Bronchial epithelial cell (primary cell): ENCODE measurements around the gene COL20A1. TPM values are rescaled to one million over a fixed set of nuclear protein-coding genes. Genes with fewer than 3 reads are reported as not detected.

Experiments used
- DNase-seq: peaks from one replicate; pipeline ENCODE4 v3.0.0-alpha.2; 2010; ENCODE audit warnings: low read depth
- FAIRE-seq: peaks from 2 replicates; lab custom pipeline; 2011; peaks lifted over from hg19 to GRCh38; lab: Jason Lieb, UNC
- H3K27me3 ChIP-seq: 2 replicates; pipeline ENCODE4 v1.5.1; 2011; ENCODE audit warnings: low read length; ENCODE audit not compliant: control insufficient read depth, insufficient read depth
- H3K36me3 ChIP-seq: 2 replicates; pipeline ENCODE4 v1.5.1; 2011; ENCODE audit warnings: low read length; ENCODE audit not compliant: control insufficient read depth, insufficient read depth
- H3K4me3 ChIP-seq: 2 replicates; pipeline ENCODE4 v1.5.1; 2011; ENCODE audit warnings: mild to moderate bottlenecking, low read depth, low read length, control low read depth
- total RNA-seq: library from RNA; depleted of rRNA; stranded (reverse); fragments of >200 nt; gene quantifications from 2 replicates; pipeline ENCODE4 v1.2.1, GENCODE V29; 2014
- TF ChIP-seq, protein P1 (sequence below): IDR thresholded peaks from 2 replicates; pipeline ENCODE4 v1.5.1; 2011; ENCODE audit warnings: mild to moderate bottlenecking, moderate library complexity, low read length, control low read depth, inconsistent platforms; ENCODE audit not compliant: insufficient read depth, severe bottlenecking

COL20A1 gene
- total RNA-seq, 1 donor from 2014 or later = not detected

- H3K4me3 ChIP-seq = peak overlapping the region; percentile 72
- FAIRE-seq (no peak), DNase-seq (peak; percentile 43)
- H3K36me3 ChIP-seq = peaks cover 21% of the 10 kb centered on the region
- no peaks in the 10 kb centered on the region for H3K27me3 ChIP-seq
- TF ChIP-seq, protein P1, sequence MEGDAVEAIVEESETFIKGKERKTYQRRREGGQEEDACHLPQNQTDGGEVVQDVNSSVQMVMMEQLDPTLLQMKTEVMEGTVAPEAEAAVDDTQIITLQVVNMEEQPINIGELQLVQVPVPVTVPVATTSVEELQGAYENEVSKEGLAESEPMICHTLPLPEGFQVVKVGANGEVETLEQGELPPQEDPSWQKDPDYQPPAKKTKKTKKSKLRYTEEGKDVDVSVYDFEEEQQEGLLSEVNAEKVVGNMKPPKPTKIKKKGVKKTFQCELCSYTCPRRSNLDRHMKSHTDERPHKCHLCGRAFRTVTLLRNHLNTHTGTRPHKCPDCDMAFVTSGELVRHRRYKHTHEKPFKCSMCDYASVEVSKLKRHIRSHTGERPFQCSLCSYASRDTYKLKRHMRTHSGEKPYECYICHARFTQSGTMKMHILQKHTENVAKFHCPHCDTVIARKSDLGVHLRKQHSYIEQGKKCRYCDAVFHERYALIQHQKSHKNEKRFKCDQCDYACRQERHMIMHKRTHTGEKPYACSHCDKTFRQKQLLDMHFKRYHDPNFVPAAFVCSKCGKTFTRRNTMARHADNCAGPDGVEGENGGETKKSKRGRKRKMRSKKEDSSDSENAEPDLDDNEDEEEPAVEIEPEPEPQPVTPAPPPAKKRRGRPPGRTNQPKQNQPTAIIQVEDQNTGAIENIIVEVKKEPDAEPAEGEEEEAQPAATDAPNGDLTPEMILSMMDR = no peak
These were observed 19.2 kb upstream of the COL20A1 start for GRCh38 chr20:63273635-63274380.

DNA sequence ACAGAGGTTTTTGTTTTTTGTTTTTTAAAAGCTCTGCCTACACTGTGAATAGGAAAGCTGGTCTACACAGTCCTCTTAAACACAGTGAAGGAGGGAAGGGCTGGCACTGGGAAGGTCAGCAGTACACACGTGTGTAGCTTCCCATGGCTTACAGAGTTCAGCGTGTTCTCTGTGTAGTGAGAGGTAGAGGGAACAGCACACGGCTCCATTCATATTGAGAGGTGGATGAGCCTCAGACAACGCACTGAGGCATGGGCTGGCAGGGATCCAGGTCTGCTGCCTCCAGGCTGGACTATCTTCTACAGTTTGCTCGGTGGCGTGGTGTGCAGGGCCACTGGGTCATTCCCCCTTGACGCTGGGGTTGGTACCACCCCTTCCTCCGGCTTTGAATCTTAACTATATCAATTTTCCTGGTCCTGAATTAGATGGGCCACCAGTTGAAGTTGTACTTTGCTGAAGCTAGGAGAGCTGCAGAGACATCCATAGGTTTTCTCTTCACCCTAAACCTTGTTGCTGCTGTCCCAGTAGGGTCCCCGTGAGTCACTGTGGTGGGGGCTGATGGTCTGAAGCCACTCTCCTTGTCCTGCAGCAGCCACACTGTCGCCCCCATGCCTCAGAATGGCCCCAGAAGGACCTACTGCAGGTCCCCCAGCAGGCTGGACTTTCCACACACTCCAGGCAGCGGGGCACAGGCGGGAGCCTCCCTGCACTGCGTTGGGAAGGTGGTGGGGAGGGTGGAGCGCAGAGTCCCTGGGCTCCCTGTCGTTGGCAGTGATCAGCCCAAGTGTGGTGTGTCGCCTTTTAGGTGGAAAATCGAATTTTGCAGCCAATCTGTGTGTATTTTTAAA, 18.4 kb upstream of the COL20A1 start:
- TF ChIP-seq, protein P1 = no peak
- DNase-seq (no peak), FAIRE-seq (no peak)
- no peak overlapping the region for H3K4me3 ChIP-seq
- H3K36me3 ChIP-seq = peaks cover 24% of the 10 kb centered on the region
- no peaks in the 10 kb centered on the region for H3K27me3 ChIP-seq

GRCh38 chr20:63275825-63276224, 17.2 kb upstream of the COL20A1 start:
- no peak for FAIRE-seq
- TF ChIP-seq, protein P1 = no peak
- Histone ChIP-seq H3K27me3 (no peaks in the 10 kb centered on the region), H3K36me3 (peaks cover 27% of the 10 kb centered on the region), H3K4me3 (no peak overlapping the region)
- no peak for DNase-seq

DNA sequence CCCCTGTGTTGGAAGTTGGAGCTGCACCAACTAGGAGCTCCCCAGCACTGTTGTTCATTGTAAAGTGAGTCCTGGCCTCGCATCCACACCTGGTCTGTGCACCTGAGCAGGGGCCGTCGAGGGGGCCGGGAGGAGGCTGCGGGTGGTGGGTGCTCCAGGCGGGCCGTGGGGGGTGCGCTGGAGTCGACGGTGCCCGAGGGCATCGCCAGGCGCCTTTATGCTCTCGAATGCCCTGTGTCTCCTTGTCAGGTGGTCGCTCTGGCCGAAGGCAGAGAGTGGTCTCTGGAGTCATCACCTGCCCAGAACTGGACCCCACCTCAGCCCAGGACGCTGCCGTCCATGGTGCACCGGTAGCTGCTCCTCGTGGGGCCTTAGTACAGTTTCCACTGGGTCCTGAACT, 16.0 kb upstream of the COL20A1 start:
- H3K4me3 ChIP-seq = no peak overlapping the region
- TF ChIP-seq, protein P1 = no peak
- DNase-seq (no peak), FAIRE-seq (no peak)
- H3K36me3 ChIP-seq = peaks cover 30% of the 10 kb centered on the region
- H3K27me3 ChIP-seq = no peaks in the 10 kb centered on the region

DNA sequence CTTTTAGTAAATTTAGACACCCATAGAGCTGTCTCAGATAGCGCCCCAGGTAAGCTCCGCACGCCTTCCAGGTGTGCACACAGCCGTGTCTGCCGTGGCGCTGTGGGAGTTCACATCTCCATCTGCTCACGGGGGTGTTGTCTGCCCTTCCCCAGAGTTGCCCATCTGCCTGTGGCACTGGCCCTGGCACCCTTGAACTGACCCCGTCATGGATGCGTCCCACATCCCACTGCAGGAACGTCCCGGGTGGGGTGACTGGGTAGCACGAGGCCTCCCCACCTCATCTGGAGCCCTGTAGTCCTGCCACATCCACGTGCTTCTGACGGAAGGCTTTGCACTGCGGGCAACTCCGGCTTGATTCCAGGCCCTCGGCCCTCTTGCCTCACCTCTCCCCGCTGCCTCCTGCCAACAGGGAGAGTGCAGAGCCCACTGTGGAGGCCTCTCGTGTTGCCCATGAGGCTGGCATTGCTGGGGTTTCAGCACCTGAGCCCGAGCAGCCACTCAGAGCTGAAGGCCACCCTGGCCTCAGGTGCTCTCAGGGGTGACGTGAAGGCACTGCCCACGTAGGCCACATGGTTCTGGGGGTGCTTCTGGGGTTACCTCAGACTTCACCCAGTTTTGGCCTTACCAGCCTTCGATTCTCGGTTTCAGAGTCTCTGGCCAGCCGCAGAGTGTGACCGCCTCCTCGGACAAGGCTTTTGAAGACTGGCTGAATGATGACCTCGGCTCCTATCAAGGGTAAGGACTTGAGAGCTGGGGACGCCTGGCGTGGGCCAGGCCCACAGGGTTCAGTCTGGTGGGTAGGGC, 15.3 kb upstream of the COL20A1 start:
- Histone ChIP-seq H3K27me3 (no peaks in the 10 kb centered on the region), H3K4me3 (no peak overlapping the region), H3K36me3 (peaks cover 33% of the 10 kb centered on the region)
- DNase-seq (no peak), FAIRE-seq (no peak)
- TF ChIP-seq, protein P1 = no peak
